Neural cell (in vitro differentiated cells): ENCODE measurements around the gene GSTT2B.
"Not testable (repeated sequence)": the region's sequence is repeated elsewhere in the genome, so short reads cannot be mapped to it uniquely, and the experiment has no call there.

ENCODE experiments used
- CTCF ChIP-seq: fragments of 450-650 bp; IDR thresholded peaks from 2 replicates; pipeline ENCODE4 v1.5.1; 2014; ENCODE audit warnings: antibody characterized with exemption, mild to moderate bottlenecking, moderate library complexity; ENCODE audit not compliant: poor library complexity, severe bottlenecking
- EP300 ChIP-seq: fragments of 450-650 bp; conservative IDR thresholded peaks from 2 replicates; pipeline ENCODE4 v1.6.1; 2014; ENCODE audit warnings: antibody characterized with exemption, mild to moderate bottlenecking, moderate library complexity; ENCODE audit not compliant: poor library complexity, severe bottlenecking
- EZH2 ChIP-seq: fragments of 200-600, 300-800 bp; shearing (Covaris generic), sonication (generic); IDR thresholded peaks from 2 replicates; pipeline ENCODE4 v1.6.1; 2014; ENCODE audit warnings: antibody characterized with exemption, low read length, borderline replicate concordance, mild to moderate bottlenecking; ENCODE audit not compliant: insufficient read depth, poor library complexity, severe bottlenecking
- MXI1 ChIP-seq: fragments of 450-650 bp; conservative IDR thresholded peaks from 2 replicates; pipeline ENCODE4 v1.6.1; 2014; ENCODE audit warnings: antibody characterized with exemption, mild to moderate bottlenecking; ENCODE audit not compliant: poor library complexity, severe bottlenecking
- POLR2AphosphoS5 ChIP-seq: IDR thresholded peaks from 2 replicates; pipeline ENCODE4 v1.6.1; 2012
- RAD21 ChIP-seq: fragments of 450-650 bp; conservative IDR thresholded peaks from 2 replicates; pipeline ENCODE4 v1.6.1; 2014; ENCODE audit warnings: antibody characterized with exemption, mild to moderate bottlenecking, moderate library complexity
- REST ChIP-seq: IDR thresholded peaks from 2 replicates; pipeline ENCODE4 v1.6.1; 2012; ENCODE audit warnings: borderline replicate concordance
- SMC3 ChIP-seq: fragments of 450-650 bp; conservative IDR thresholded peaks from 2 replicates; pipeline ENCODE4 v1.6.1; 2014; ENCODE audit warnings: antibody characterized with exemption, mild to moderate bottlenecking, moderate library complexity; ENCODE audit not compliant: poor library complexity

GRCh38 chr22:23979557-23980240, 18.7 kb upstream of the GSTT2B start, which contains the start of gene GSTT2:
- TF ChIP-seq EZH2, CTCF, SMC3, POLR2AphosphoS5, REST, RAD21, EP300, MXI1: not testable (repeated sequence)
